Nephron progenitor cell (in vitro differentiated cells): Measurements from ENCODE around the gene CHMP1A.

Experiments used
- DNase-seq: peaks from one replicate; pipeline ENCODE4 v3.0.0; 2021
- H3K27ac Mint-ChIP-seq: 2 replicates; pipeline ENCODE4 v1.8.0; 2021; ENCODE audit warnings: mild to moderate bottlenecking, moderate library complexity, mixed read lengths
- H3K27me3 Mint-ChIP-seq: 2 replicates; pipeline ENCODE4 v1.8.0; 2021; ENCODE audit warnings: mild to moderate bottlenecking, low read depth, mixed read lengths; ENCODE audit not compliant: poor library complexity
- H3K36me3 Mint-ChIP-seq: 2 replicates; pipeline ENCODE4 v1.8.0; 2021; ENCODE audit warnings: low read depth, mixed read lengths
- H3K4me1 Mint-ChIP-seq: 2 replicates; pipeline ENCODE4 v1.8.0; 2021; ENCODE audit warnings: mixed read lengths
- H3K4me3 Mint-ChIP-seq: 2 replicates; pipeline ENCODE4 v1.8.0; 2021; ENCODE audit warnings: mild to moderate bottlenecking, moderate library complexity, mixed read lengths
- H3K9me3 Mint-ChIP-seq: 2 replicates; pipeline ENCODE4 v1.8.0; 2021; ENCODE audit warnings: mild to moderate bottlenecking, moderate library complexity, mixed read lengths
- CTCF ChIP-seq: fragments of 200-600 bp; sonication (generic); IDR thresholded peaks from 2 replicates; pipeline ENCODE4 v1.5.0; 2021; ENCODE audit warnings: antibody characterized with exemption

Gene CHMP1A

GRCh38 chr16:89599451-89599858 lies 58.1 kb downstream of the CHMP1A start:
- Mint-ChIP-seq H3K4me3 (no peak overlapping the region), H3K36me3 (no peaks in the 10 kb centered on the region), H3K27me3 (peaks cover 3% of the 10 kb centered on the region), H3K27ac (no peak overlapping the region), H3K9me3 (no peaks in the 10 kb centered on the region), H3K4me1 (peaks cover 38% of the 10 kb centered on the region)
- DNase-seq, result peak; percentile 61
- peak; percentile 27 for TF ChIP-seq CTCF

- no peak overlapping the region for H3K4me3 Mint-ChIP-seq
- no peak for DNase-seq
- no peak for TF ChIP-seq CTCF
- no peaks in the 10 kb centered on the region for H3K36me3 Mint-ChIP-seq
- no peak overlapping the region for H3K27ac Mint-ChIP-seq
- H3K27me3 Mint-ChIP-seq, result peaks cover 3% of the 10 kb centered on the region
- H3K9me3 Mint-ChIP-seq, result no peaks in the 10 kb centered on the region
- peaks cover 37% of the 10 kb centered on the region for H3K4me1 Mint-ChIP-seq
Observed at GRCh38 chr16:89598199-89598598, 59.3 kb downstream of the CHMP1A start.

- Mint-ChIP-seq H3K27me3 (peaks cover 3% of the 10 kb centered on the region), H3K27ac (no peak overlapping the region), H3K36me3 (no peaks in the 10 kb centered on the region), H3K4me3 (no peak overlapping the region), H3K4me1 (peaks cover 28% of the 10 kb centered on the region), H3K9me3 (no peaks in the 10 kb centered on the region)
- DNase-seq, result no peak
- no peak for TF ChIP-seq CTCF
Observed at GRCh38 chr16:89596957-89597649, 60.4 kb downstream of the CHMP1A start.

GRCh38 chr16:89596061-89596689 lies 61.3 kb downstream of the CHMP1A start:
- H3K9me3 Mint-ChIP-seq, result no peaks in the 10 kb centered on the region
- no peak for DNase-seq
- H3K4me1 Mint-ChIP-seq, result peaks cover 25% of the 10 kb centered on the region
- TF ChIP-seq CTCF, result no peak
- H3K27me3 Mint-ChIP-seq, result peaks cover 3% of the 10 kb centered on the region
- no peak overlapping the region for H3K27ac Mint-ChIP-seq
- no peaks in the 10 kb centered on the region for H3K36me3 Mint-ChIP-seq
- no peak overlapping the region for H3K4me3 Mint-ChIP-seq

GRCh38 chr16:89595330-89596060 lies 62.0 kb downstream of the CHMP1A start:
- no peak for TF ChIP-seq CTCF
- peaks cover 3% of the 10 kb centered on the region for H3K27me3 Mint-ChIP-seq
- no peaks in the 10 kb centered on the region for H3K9me3 Mint-ChIP-seq
- H3K27ac Mint-ChIP-seq, result no peak overlapping the region
- H3K4me1 Mint-ChIP-seq, result peaks cover 20% of the 10 kb centered on the region
- no peak overlapping the region for H3K4me3 Mint-ChIP-seq
- H3K36me3 Mint-ChIP-seq, result no peaks in the 10 kb centered on the region
- no peak for DNase-seq
